Muscle layer of duodenum (tissue), 2 donors: ENCODE measurements around the gene CIDEA.

Source experiments
- H3K27ac ChIP-seq: one replicate; pipeline ENCODE4 v1.7.0; 2013; ENCODE audit warnings: mild to moderate bottlenecking, low read length
- H3K27me3 ChIP-seq: one replicate; pipeline ENCODE4 v1.7.0; 2013; ENCODE audit warnings: low read depth, mild to moderate bottlenecking, control low read depth, low read length
- H3K36me3 ChIP-seq, 2 donors: one replicate each; pipeline ENCODE4 v1.7.0; 2013; ENCODE audit warnings: low read length in 2 of 2, control low read depth in 1 of 2, mild to moderate bottlenecking in 1 of 2; ENCODE audit not compliant: insufficient read depth in 2 of 2, control insufficient read depth in 1 of 2
- H3K4me1 ChIP-seq, 2 donors: one replicate each; pipeline ENCODE4 v1.7.0; 2013; ENCODE audit warnings: low read length in 2 of 2, mild to moderate bottlenecking in 2 of 2, control low read depth in 1 of 2, moderate library complexity in 1 of 2; ENCODE audit not compliant: insufficient read depth in 2 of 2, control insufficient read depth in 1 of 2
- H3K4me3 ChIP-seq, 2 donors: one replicate each; pipeline ENCODE4 v1.7.0; 2013; ENCODE audit warnings: low read length in 2 of 2, low read depth in 1 of 2, mild to moderate bottlenecking in 1 of 2
- H3K9me3 ChIP-seq, 2 donors: one replicate each; pipeline ENCODE4 v1.7.0; 2013; ENCODE audit warnings: low read length in 2 of 2, control low read depth in 1 of 2, mild to moderate bottlenecking in 1 of 2; ENCODE audit not compliant: control insufficient read depth in 1 of 2
- donor health status: healthy.

The CIDEA gene

GRCh38 chr18:12293831-12294230 is 39.7 kb downstream of the CIDEA start:
- Histone ChIP-seq H3K9me3 (no peaks in the 10 kb centered on the region), H3K36me3 (no peaks in the 10 kb centered on the region), H3K4me3 (no peak overlapping the region), H3K4me1 (peaks cover 0 to 4% of the 10 kb centered on the region in 2 donors), H3K27ac (no peak overlapping the region), H3K27me3 (no peaks in the 10 kb centered on the region)

- Histone ChIP-seq H3K36me3 (no peaks in the 10 kb centered on the region), H3K4me3 (no peak overlapping the region), H3K27ac (no peak overlapping the region), H3K27me3 (no peaks in the 10 kb centered on the region), H3K4me1 (no peaks in the 10 kb centered on the region), H3K9me3 (no peaks in the 10 kb centered on the region)
These were observed 41.4 kb downstream of the CIDEA start for GRCh38 chr18:12295389-12296086.

- no peaks in the 10 kb centered on the region for H3K36me3 ChIP-seq
- H3K9me3 ChIP-seq, result no peaks in the 10 kb centered on the region
- no peak overlapping the region for H3K4me3 ChIP-seq
- H3K27ac ChIP-seq, result no peak overlapping the region
- H3K4me1 ChIP-seq, result no peaks in the 10 kb centered on the region
- H3K27me3 ChIP-seq, result no peaks in the 10 kb centered on the region
These were observed 41.9 kb downstream of the CIDEA start for GRCh38 chr18:12296087-12296403.

GRCh38 chr18:12296457-12296856 is 42.3 kb downstream of the CIDEA start:
- Histone ChIP-seq H3K9me3 (no peaks in the 10 kb centered on the region), H3K36me3 (no peaks in the 10 kb centered on the region), H3K27me3 (no peaks in the 10 kb centered on the region), H3K4me3 (no peak overlapping the region), H3K27ac (no peak overlapping the region), H3K4me1 (no peaks in the 10 kb centered on the region)

GRCh38 chr18:12299862-12300261 is 45.7 kb downstream of the CIDEA start:
- Histone ChIP-seq H3K27me3 (no peaks in the 10 kb centered on the region), H3K36me3 (no peaks in the 10 kb centered on the region), H3K27ac (no peak overlapping the region), H3K9me3 (no peaks in the 10 kb centered on the region), H3K4me1 (peaks cover 0 to 4% of the 10 kb centered on the region in 2 donors), H3K4me3 (no peak overlapping the region)

GRCh38 chr18:12301263-12302005 is 47.3 kb downstream of the CIDEA start:
- Histone ChIP-seq H3K4me3 (no peak overlapping the region), H3K27me3 (no peaks in the 10 kb centered on the region), H3K36me3 (no peaks in the 10 kb centered on the region), H3K4me1 (peaks cover 0 to 19% of the 10 kb centered on the region in 2 donors), H3K9me3 (no peaks in the 10 kb centered on the region), H3K27ac (no peak overlapping the region)

- Histone ChIP-seq H3K27me3 (no peaks in the 10 kb centered on the region), H3K36me3 (no peaks in the 10 kb centered on the region), H3K27ac (no peak overlapping the region), H3K4me3 (no peak overlapping the region), H3K4me1 (peaks cover 0 to 24% of the 10 kb centered on the region in 2 donors), H3K9me3 (no peaks in the 10 kb centered on the region)
These were observed 48.4 kb downstream of the CIDEA start for GRCh38 chr18:12302391-12303147.

- H3K27ac ChIP-seq, result no peak overlapping the region
- no peak overlapping the region for H3K4me3 ChIP-seq
- no peaks in the 10 kb centered on the region for H3K36me3 ChIP-seq
- H3K4me1 ChIP-seq, result peaks cover 0 to 25% of the 10 kb centered on the region in 2 donors
- H3K27me3 ChIP-seq, result no peaks in the 10 kb centered on the region
- no peaks in the 10 kb centered on the region for H3K9me3 ChIP-seq
These were observed 50.4 kb downstream of the CIDEA start for GRCh38 chr18:12304351-12305210.

- no peaks in the 10 kb centered on the region for H3K27me3 ChIP-seq
- no peak overlapping the region for H3K4me3 ChIP-seq
- no peaks in the 10 kb centered on the region for H3K9me3 ChIP-seq
- H3K4me1 ChIP-seq, result peaks cover 0 to 30% of the 10 kb centered on the region in 2 donors
- no peaks in the 10 kb centered on the region for H3K36me3 ChIP-seq
- no peak overlapping the region for H3K27ac ChIP-seq
These were observed 51.0 kb downstream of the CIDEA start for GRCh38 chr18:12305211-12305610.

GRCh38 chr18:12305930-12306629 is 51.9 kb downstream of the CIDEA start:
- H3K27me3 ChIP-seq, result no peaks in the 10 kb centered on the region
- H3K4me1 ChIP-seq, result peaks cover 0 to 38% of the 10 kb centered on the region in 2 donors
- H3K36me3 ChIP-seq, result peaks cover 0 to 1% of the 10 kb centered on the region in 2 donors
- H3K9me3 ChIP-seq, result no peaks in the 10 kb centered on the region
- no peak overlapping the region for H3K27ac ChIP-seq
- peak overlapping the region; percentile 70 to 75 for H3K4me3 ChIP-seq
